Hepatocyte (in vitro differentiated cells): ENCODE measurements around the gene UNG. TPM values are rescaled to one million over a fixed set of nuclear protein-coding genes. Genes with fewer than 3 reads are reported as not detected.
"Not testable (repeated sequence)": the region's sequence is repeated elsewhere in the genome, so short reads cannot be mapped to it uniquely, and the experiment has no call there.

Experiments
- DNase-seq: peaks from one replicate; pipeline ENCODE4 v3.0.0-alpha.2; 2016; ENCODE audit warnings: low spot score
- H2AFZ ChIP-seq: fragments of 200-600 bp; sonication (generic); 2 replicates; pipeline ENCODE4 v1.6.0; 2016; ENCODE audit warnings: antibody characterized with exemption, mild to moderate bottlenecking
- H3K27ac ChIP-seq: fragments of 200-600 bp; sonication (generic); 2 replicates; pipeline ENCODE4 v1.5.1; 2016; ENCODE audit warnings: mild to moderate bottlenecking
- H3K27me3 ChIP-seq: fragments of 200-600 bp; sonication (generic); 2 replicates; pipeline ENCODE4 v1.6.1; 2016
- H3K36me3 ChIP-seq: fragments of 200-600 bp; sonication (generic); replicated peaks from 2 replicates; pipeline ENCODE4 v1.5.1; 2016; ENCODE audit warnings: low read depth; ENCODE audit not compliant: insufficient read depth
- H3K4me1 ChIP-seq: fragments of 200-600 bp; sonication (generic); 2 replicates; pipeline ENCODE4 v1.5.1; 2016; ENCODE audit warnings: mild to moderate bottlenecking, moderate library complexity; ENCODE audit not compliant: insufficient read depth
- H3K4me2 ChIP-seq: fragments of 200-600 bp; sonication (generic); 2 replicates; pipeline ENCODE4 v1.6.0; 2016
- H3K4me3 ChIP-seq: fragments of 200-600 bp; sonication (generic); 2 replicates; pipeline ENCODE4 v1.5.1; 2016; ENCODE audit warnings: mild to moderate bottlenecking
- H3K79me2 ChIP-seq: fragments of 200-600 bp; sonication (generic); 2 replicates; pipeline ENCODE4 v1.6.0; 2017; ENCODE audit warnings: mild to moderate bottlenecking
- H3K9me2 ChIP-seq: fragments of 200-600 bp; sonication (generic); replicated peaks from 2 replicates; pipeline ENCODE4 v1.6.0; 2017; ENCODE audit warnings: mild to moderate bottlenecking; ENCODE audit not compliant: insufficient read depth
- H3K9me3 ChIP-seq: fragments of 200-600 bp; sonication (generic); 2 replicates; pipeline ENCODE4 v1.5.1; 2016; ENCODE audit warnings: low read depth, mild to moderate bottlenecking
- H4K20me1 ChIP-seq: fragments of 200-600 bp; sonication (generic); 2 replicates; pipeline ENCODE4 v1.6.0; 2016; ENCODE audit warnings: mild to moderate bottlenecking; ENCODE audit not compliant: insufficient read depth, poor library complexity, severe bottlenecking
- EZH2 ChIP-seq: fragments of 200-600 bp; sonication (generic); IDR thresholded peaks from 2 replicates; pipeline ENCODE4 v1.6.1; 2016; ENCODE audit warnings: antibody characterized with exemption, mild to moderate bottlenecking, borderline replicate concordance
- EZH2phosphoT487 ChIP-seq: fragments of 200-600 bp; sonication (generic); IDR thresholded peaks from one replicate; pipeline ENCODE4 v1.6.1; 2018; ENCODE audit warnings: antibody characterized with exemption, mild to moderate bottlenecking, low read depth, moderate library complexity; ENCODE audit not compliant: unreplicated experiment, severe bottlenecking
- WGBS: methylation state at CpG from one replicate; pipeline ENCODE4 v1.1.6; 2016; ENCODE audit warnings: low lambda C conversion rate; ENCODE audit errors: missing lambda C conversion rate; 5-methylcytosine and 5-hydroxymethylcytosine counted together
- polyA plus RNA-seq: library from polyadenylated mRNA; unstranded; fragments of >200 nt; fragmentation: Nextera tagmentation; extraction: Ambion mirVana; gene quantifications from 2 replicates; pipeline ENCODE4 v1.2.1, GENCODE V29; 2016
- total RNA-seq: library from RNA; depleted of rRNA; stranded (reverse); fragments of >200 nt; gene quantifications from 2 replicates; pipeline ENCODE4 v1.2.3, GENCODE V29; 2014
- TF ChIP-seq, protein P1 (sequence below): fragments of 200-600 bp; sonication (generic); IDR thresholded peaks from 2 replicates; pipeline ENCODE4 v1.5.1; 2016; ENCODE audit warnings: antibody characterized with exemption, mild to moderate bottlenecking; ENCODE audit not compliant: poor library complexity

The UNG gene
- total and polyA plus RNA-seq, 2 experiments from 2014 or later = 35.7 to 41.2 TPM

DNA sequence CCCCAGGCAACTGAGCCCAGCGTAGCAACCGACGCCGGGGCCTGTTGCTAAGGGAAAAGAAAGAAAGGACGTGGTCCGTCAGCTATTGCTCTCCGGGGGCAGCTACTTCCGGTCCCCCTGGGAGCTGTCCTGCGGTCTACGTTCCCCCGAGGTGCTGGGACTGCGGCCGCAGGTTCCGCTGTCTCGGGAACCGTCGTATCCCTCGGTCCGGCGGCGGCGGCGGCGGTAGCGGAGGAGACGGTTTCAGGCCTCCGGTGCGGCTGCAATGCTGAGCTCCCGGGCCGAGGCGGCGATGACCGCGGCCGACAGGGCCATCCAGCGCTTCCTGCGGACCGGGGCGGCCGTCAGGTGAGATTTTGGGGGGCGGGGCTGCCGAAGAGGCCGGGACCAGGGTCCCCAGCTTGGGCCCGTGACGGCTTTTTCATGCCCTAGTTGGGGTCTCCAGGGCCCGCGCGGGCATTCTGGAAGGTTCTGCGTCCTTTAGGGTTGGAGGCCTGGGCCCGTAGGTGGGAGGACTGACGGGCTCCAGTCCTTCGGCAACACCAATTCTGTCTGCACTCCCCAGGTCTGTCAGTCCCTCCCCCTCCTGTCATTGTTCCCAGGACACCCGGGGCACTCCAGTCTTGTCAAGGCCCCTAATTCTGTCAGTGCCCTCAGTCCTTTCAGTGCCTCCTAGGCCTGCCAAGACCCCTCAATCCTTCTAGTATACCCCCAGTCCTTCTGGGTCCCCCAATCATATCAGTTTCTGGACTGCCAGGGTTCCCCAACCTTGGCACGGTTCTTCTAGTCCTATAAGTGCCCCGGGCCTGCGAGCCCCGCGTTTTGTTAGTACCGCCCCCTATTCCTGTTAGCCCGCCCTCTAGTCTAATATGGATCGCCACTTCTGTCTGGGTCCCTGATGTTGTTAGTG, 44.7 kb upstream of the UNG start, which contains the start of gene USP30:
Gene USP30 (plus strand): TSS at position 163 of the 910 bp plus-strand sequence. CDS start 103 bp downstream, at position 266.
- Histone ChIP-seq H3K4me1 (peaks cover 12% of the 10 kb centered on the region), H3K9me2 (no peaks in the 10 kb centered on the region), H4K20me1 (no peaks in the 10 kb centered on the region), H3K4me2 (peak within 1 kb of the TSS; percentile 74), H3K36me3 (no peaks in the 10 kb centered on the region), H3K27ac (peak within 1 kb of the TSS; percentile 84), H2AFZ (peak within 1 kb of the TSS; percentile 79), H3K27me3 (no peaks in the 10 kb centered on the region), H3K79me2 (peaks cover 27% of the 10 kb centered on the region), H3K9me3 (no peaks in the 10 kb centered on the region), H3K4me3 (peak within 1 kb of the TSS; percentile 74)
- TF ChIP-seq, protein P1, sequence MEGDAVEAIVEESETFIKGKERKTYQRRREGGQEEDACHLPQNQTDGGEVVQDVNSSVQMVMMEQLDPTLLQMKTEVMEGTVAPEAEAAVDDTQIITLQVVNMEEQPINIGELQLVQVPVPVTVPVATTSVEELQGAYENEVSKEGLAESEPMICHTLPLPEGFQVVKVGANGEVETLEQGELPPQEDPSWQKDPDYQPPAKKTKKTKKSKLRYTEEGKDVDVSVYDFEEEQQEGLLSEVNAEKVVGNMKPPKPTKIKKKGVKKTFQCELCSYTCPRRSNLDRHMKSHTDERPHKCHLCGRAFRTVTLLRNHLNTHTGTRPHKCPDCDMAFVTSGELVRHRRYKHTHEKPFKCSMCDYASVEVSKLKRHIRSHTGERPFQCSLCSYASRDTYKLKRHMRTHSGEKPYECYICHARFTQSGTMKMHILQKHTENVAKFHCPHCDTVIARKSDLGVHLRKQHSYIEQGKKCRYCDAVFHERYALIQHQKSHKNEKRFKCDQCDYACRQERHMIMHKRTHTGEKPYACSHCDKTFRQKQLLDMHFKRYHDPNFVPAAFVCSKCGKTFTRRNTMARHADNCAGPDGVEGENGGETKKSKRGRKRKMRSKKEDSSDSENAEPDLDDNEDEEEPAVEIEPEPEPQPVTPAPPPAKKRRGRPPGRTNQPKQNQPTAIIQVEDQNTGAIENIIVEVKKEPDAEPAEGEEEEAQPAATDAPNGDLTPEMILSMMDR = no peak
- no peak for TF ChIP-seq EZH2phosphoT487
- TF ChIP-seq EZH2 = no peak
- peak; percentile 91 for DNase-seq
- WGBS = 1% methylated on average over 61 of the region's 61 CpGs

DNA sequence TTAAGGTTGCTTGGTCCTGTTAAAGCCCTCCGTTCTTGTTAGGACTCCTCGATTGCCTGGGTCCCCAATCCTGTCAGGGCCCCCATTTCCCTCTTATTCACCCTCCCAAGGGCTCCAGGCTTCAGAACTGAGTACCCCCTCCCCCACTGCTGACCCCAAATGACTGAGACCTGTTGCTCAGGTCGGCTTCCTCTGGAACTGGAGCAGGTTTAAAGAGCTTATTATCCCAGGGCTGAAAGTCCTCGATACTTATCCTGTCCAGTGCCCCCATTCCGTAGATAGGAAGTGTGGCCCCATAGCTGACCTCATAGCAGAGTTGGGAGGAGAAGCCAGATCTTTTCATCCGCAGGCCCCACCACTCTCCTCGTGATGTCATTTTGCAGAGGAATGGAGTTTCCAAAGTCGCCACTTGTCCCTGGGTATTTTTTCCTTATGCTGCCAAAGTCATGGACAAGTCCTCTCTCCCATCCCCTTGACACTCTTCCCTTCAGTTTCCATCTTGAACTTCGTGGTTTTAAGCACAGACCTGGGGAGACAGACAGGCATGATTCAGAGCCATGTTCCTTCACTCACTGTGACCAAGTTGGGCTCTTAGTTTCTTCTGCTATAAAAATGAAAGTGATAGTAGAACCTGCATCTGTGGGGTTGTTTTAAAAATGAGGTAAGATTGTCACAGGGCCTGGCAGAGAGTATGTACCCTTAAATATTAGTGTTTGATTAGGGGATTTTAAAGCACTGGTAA, 43.8 kb upstream of the UNG start:
- Histone ChIP-seq H4K20me1 (no peaks in the 10 kb centered on the region), H3K27me3 (no peaks in the 10 kb centered on the region), H2AFZ (peak overlapping the region; percentile 79)

DNA sequence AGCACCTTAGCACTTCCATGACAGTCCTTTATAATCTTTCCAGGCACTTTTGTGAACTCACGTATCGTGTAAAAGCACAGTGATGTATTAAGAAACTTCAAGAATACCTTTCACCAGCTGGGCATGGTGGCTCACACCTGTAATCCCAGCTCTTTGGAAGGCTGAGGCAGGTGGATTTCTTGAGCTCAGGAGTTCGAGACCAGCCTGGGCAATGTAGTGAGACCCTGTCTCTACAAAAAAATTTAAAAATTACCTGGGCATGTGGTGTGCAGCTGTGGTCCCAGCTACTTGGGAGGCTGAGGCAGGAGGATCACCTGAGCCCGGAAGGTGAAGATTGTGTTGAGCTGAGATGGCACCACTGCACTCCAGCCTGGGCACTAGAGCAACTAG, 43.3 kb upstream of the UNG start:
- H3K9me2 ChIP-seq, H3K27me3 ChIP-seq, H3K4me3 ChIP-seq, H3K36me3 ChIP-seq, H4K20me1 ChIP-seq, H3K9me3 ChIP-seq, DNase-seq: not testable (repeated sequence)
- H3K4me2 ChIP-seq = peak overlapping the region; percentile 74
- H3K4me1 ChIP-seq = peaks cover 12% of the 10 kb centered on the region
- WGBS = 97% methylated on average over 4 of the region's 4 CpGs
- H2AFZ ChIP-seq = peak overlapping the region; percentile 79
- H3K79me2 ChIP-seq = peaks cover 27% of the 10 kb centered on the region
- peak overlapping the region; percentile 84 for H3K27ac ChIP-seq

More for the DNA sequence above, 43.8 kb upstream of the UNG start:
- WGBS = 53% methylated on average over 9 of the region's 9 CpGs
- Histone ChIP-seq H3K4me2 (peak overlapping the region; percentile 74), H3K9me3 (no peaks in the 10 kb centered on the region), H3K4me3 (peak overlapping the region; percentile 74), H3K9me2 (no peaks in the 10 kb centered on the region), H3K36me3 (no peaks in the 10 kb centered on the region), H3K79me2 (peaks cover 27% of the 10 kb centered on the region), H3K4me1 (peaks cover 12% of the 10 kb centered on the region), H3K27ac (peak overlapping the region; percentile 84)
- TF ChIP-seq, protein P1 = no peak
- no peak for DNase-seq

DNA sequence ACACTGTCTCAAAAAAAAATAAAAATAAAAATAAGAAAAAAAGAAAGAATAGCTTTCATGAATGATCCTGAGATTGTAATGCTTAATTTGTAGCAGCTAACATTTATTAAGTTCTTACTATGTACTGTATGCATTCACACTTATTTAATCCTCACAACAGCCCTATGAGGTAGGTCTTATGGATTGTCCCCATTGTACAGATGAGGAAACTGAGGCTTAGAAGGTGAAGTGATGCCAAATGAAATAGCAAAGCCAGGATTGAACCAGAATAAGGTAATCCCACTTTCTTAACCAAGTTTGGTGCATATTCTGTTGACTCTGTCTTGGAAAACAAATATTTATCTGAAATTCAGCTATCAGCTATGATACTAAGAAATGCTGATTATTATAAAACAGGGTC, 42.9 kb upstream of the UNG start:
- Histone ChIP-seq H2AFZ (no peak overlapping the region), H3K79me2 (peaks cover 27% of the 10 kb centered on the region), H3K27me3 (no peaks in the 10 kb centered on the region), H3K9me2 (no peaks in the 10 kb centered on the region), H3K27ac (no peak overlapping the region), H4K20me1 (no peaks in the 10 kb centered on the region), H3K4me3 (no peak overlapping the region), H3K4me2 (peak overlapping the region; percentile 74), H3K9me3 (no peaks in the 10 kb centered on the region), H3K36me3 (no peaks in the 10 kb centered on the region), H3K4me1 (peaks cover 12% of the 10 kb centered on the region)
- DNase-seq = no peak
- no peak for TF ChIP-seq EZH2
- no peak for TF ChIP-seq EZH2phosphoT487
